Prostate gland (tissue), 2 donors: ENCODE data around the gene PLAAT4. TPM values are rescaled to one million over a fixed set of nuclear protein-coding genes. Genes with fewer than 3 reads are reported as not detected.

ENCODE experiments used
- DNase-seq: peaks from one replicate; pipeline ENCODE4 v3.0.0-alpha.2; 2019; ENCODE audit warnings: low spot score
- H3K27ac ChIP-seq, 2 donors: fragments of 200-600 bp; sonication (generic); 2 replicates each; pipeline ENCODE4 v1.5.1; 2017 to 2019
- H3K27me3 ChIP-seq: fragments of 200-600 bp; sonication (generic); replicated peaks from 2 replicates; pipeline ENCODE4 v1.5.1; 2019; ENCODE audit not compliant: insufficient read depth
- H3K36me3 ChIP-seq, 2 donors: fragments of 200-600 bp; sonication (generic); 1 replicate in 1 of 2; 2 replicates in 1 of 2; pipeline versions ENCODE4 v1.5.1 to v1.8.1; 2017 to 2019
- H3K4me1 ChIP-seq: fragments of 200-600 bp; sonication (generic); replicated peaks from 2 replicates; pipeline ENCODE4 v1.5.1; 2019
- H3K4me3 ChIP-seq, 2 donors: fragments of 200-600 bp; sonication (generic); 2 replicates each; pipeline ENCODE4 v1.5.1; 2017 to 2019
- H3K9me3 ChIP-seq: fragments of 200-600 bp; sonication (generic); 2 replicates; pipeline ENCODE4 v1.5.1; 2017
- POLR2A ChIP-seq: fragments of 450-650 bp; IDR thresholded peaks from one replicate; pipeline ENCODE4 v1.6.1; 2016; ENCODE audit warnings: antibody characterized with exemption, mild to moderate bottlenecking
- POLR2AphosphoS5 ChIP-seq: sonication (generic); formaldehyde crosslinking; IDR thresholded peaks from one replicate; pipeline ENCODE4 v1.6.1; 2017; ENCODE audit warnings: antibody characterized with exemption
- WGBS: methylation state at CpG from one replicate; pipeline ENCODE4 v1.1.5; 2018; 5-methylcytosine and 5-hydroxymethylcytosine counted together
- intact Hi-C: fragments of 100-400 bp; cut with DNase I; formaldehyde crosslinking; loops from one replicate; pipeline ENCODE4 v1.14.2; 2022
- total RNA-seq, 2 donors: library from RNA; depleted of rRNA; stranded (reverse); fragments of >200 nt; gene quantifications; one replicate each; pipeline ENCODE4 v1.1.0, GENCODE V29; 2016
- TF ChIP-seq, protein P1 (sequence below), 4 experiments: fragments of 200-600 bp in 2 of 4; fragments of 450-650 bp in 2 of 4; sonication (generic) in 2 of 4; IDR thresholded peaks; 1 replicate in 3 of 4; 2 replicates in 1 of 4; pipeline ENCODE4 v1.5.1; 2016 to 2019; ENCODE audit warnings: antibody characterized with exemption in 4 of 4, mild to moderate bottlenecking in 2 of 4, moderate library complexity in 2 of 4

PLAAT4 gene
- total RNA-seq, 2 donors from 2014 or later: 47.6 to 50.8 TPM

DNA sequence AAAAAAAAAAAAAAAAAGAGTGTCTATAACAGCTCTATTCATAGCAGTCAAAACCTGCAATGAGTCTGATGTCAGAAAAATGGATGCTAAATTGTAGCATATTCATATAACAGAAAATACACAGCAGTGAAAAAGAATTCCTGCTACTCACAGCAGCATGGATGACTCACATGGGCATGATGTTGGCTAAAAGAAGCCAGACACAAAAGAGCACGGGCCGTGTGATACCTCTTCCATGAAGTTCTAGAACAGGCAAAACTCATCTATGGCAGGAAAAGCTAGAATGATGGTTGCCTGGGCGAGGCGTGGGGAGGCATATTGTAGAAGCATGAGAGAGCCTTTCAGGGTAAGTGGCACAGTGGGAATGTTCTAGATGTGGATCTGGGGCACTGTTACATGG, 58.7 kb downstream of the PLAAT4 start:
- intact Hi-C loops: no loop called here
- DNase-seq: no peak
- H3K27me3 ChIP-seq: no peaks in the 10 kb centered on the region
- H3K9me3 ChIP-seq: no peaks in the 10 kb centered on the region
- no peaks in the 10 kb centered on the region for H3K4me1 ChIP-seq
- 77% methylated on average over 4 of the region's 4 CpGs for WGBS
- TF ChIP-seq, protein P1, sequence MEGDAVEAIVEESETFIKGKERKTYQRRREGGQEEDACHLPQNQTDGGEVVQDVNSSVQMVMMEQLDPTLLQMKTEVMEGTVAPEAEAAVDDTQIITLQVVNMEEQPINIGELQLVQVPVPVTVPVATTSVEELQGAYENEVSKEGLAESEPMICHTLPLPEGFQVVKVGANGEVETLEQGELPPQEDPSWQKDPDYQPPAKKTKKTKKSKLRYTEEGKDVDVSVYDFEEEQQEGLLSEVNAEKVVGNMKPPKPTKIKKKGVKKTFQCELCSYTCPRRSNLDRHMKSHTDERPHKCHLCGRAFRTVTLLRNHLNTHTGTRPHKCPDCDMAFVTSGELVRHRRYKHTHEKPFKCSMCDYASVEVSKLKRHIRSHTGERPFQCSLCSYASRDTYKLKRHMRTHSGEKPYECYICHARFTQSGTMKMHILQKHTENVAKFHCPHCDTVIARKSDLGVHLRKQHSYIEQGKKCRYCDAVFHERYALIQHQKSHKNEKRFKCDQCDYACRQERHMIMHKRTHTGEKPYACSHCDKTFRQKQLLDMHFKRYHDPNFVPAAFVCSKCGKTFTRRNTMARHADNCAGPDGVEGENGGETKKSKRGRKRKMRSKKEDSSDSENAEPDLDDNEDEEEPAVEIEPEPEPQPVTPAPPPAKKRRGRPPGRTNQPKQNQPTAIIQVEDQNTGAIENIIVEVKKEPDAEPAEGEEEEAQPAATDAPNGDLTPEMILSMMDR (IDR thresholded peaks at IDR 0.05): no peak
- TF ChIP-seq POLR2A (no peak), POLR2AphosphoS5 (no peak)
- H3K36me3 ChIP-seq: no peaks in the 10 kb centered on the region
- H3K27ac ChIP-seq: no peak overlapping the region
- H3K4me3 ChIP-seq: no peak overlapping the region

Other genes starting within 250 kb of the PLAAT4 start
- gene SLC22A9, start 167.0 kb upstream of the PLAAT4 start, total RNA-seq: not detected
- gene PLAAT5, start 45.6 kb upstream of the PLAAT4 start, total RNA-seq: 10 to 100 TPM in 1 of 2 donors, not detected in 1; 25.7 TPM
- not detected for gene LGALS12, start 30.7 kb upstream of the PLAAT4 start, total RNA-seq
- gene PLAAT2, start 26.6 kb downstream of the PLAAT4 start, total RNA-seq: 1 to 10 TPM in 1 of 2 donors, not detected in 1; 2.6 TPM
- gene PLAAT3, start 77.6 kb downstream of the PLAAT4 start, total RNA-seq: 100 to 1,000 TPM in 1 of 2 donors, 1 to 10 TPM in 1; 7.0 to 118 TPM
- 10 to 100 TPM; 46.7 to 64.3 TPM for gene ATL3, start 134.6 kb downstream of the PLAAT4 start, total RNA-seq
- gene RTN3, start 144.7 kb downstream of the PLAAT4 start, total RNA-seq: 10 to 100 TPM; 74.1 to 88.8 TPM
- gene ZFTA, start 232.0 kb downstream of the PLAAT4 start, total RNA-seq: 10 to 100 TPM; 13.9 to 32.7 TPM